ENCODE data around the gene NSA2. TPM values are rescaled to one million over a fixed set of nuclear protein-coding genes. Genes with fewer than 3 reads are reported as not detected.

The NSA2 gene
- total RNA-seq, 1 experiment from 2014 or later, result 75.6 TPM

- TF ChIP-seq AFF4 (CRISPR knock-in tag; IDR thresholded peaks at IDR 0.05; ENCODE audit: borderline replicate concordance), result no peak
- TF ChIP-seq PREB (CRISPR knock-in tag; IDR thresholded peaks at IDR 0.05; ENCODE audit: borderline replicate concordance), result no peak
- no peak for TF ChIP-seq ATF1 (CRISPR knock-in tag; IDR thresholded peaks at IDR 0.05)
- no peak for TF ChIP-seq CDX4 (CRISPR knock-in tag; IDR thresholded peaks at IDR 0.05; ENCODE audit: borderline replicate concordance)
- no peak for TF ChIP-seq PRRX2 (CRISPR knock-in tag; IDR thresholded peaks at IDR 0.05)
These were observed 32.2 kb downstream of the NSA2 start (continued) for GRCh38 chr5:74798977-74799911.

- Mint-ChIP-seq H3K4me3 (no peak overlapping the region), H3K27me3 (ENCODE audit: low read depth) (no peaks in the 10 kb centered on the region), H3K4me1 (0 out of 2 replicates have a peak, but pooled peaks cover 3% of the 10 kb centered on the region), H3K36me3 (peaks cover 57% of the 10 kb centered on the region), H3K9me3 (no peaks in the 10 kb centered on the region), H3K27ac (no peak overlapping the region)
- CTCF ChIA-PET, result no interaction called here
- POLR2A ChIA-PET, result no interaction called here
- ATAC-seq (no peak), DNase-seq (ENCODE audit: low spot score) (no peak)
- TF ChIP-seq HMGA2 (CRISPR knock-in tag; IDR thresholded peaks at IDR 0.05) (no peak), CREM (CRISPR knock-in tag; IDR thresholded peaks at IDR 0.05) (no peak)
These were observed 34.1 kb downstream of the NSA2 start for GRCh38 chr5:74801197-74801596.

- DNase-seq (ENCODE audit: low spot score) (no peak), ATAC-seq (no peak)
- H3K4me1 Mint-ChIP-seq, result 0 out of 2 replicates have a peak, but pooled peaks cover 4% of the 10 kb centered on the region
- H3K4me3 Mint-ChIP-seq, result no peak overlapping the region
- ChIA-PET CTCF (no interaction called here), POLR2A (no interaction called here)
- no peaks in the 10 kb centered on the region for H3K27me3 Mint-ChIP-seq (ENCODE audit: low read depth)
- peak overlapping the region; percentile 63 for H3K27ac Mint-ChIP-seq
- no peaks in the 10 kb centered on the region for H3K9me3 Mint-ChIP-seq
- H3K36me3 Mint-ChIP-seq, result peaks cover 49% of the 10 kb centered on the region
- TF ChIP-seq JAZF1 (CRISPR knock-in tag; IDR thresholded peaks at IDR 0.05) (no peak), STAT6 (CRISPR knock-in tag; conservative IDR thresholded peaks at IDR 0.05; ENCODE audit: low read depth) (no peak), ZNF281 (CRISPR knock-in tag; IDR thresholded peaks at IDR 0.05) (no peak), ZNF425 (CRISPR knock-in tag; conservative IDR thresholded peaks at IDR 0.05) (no peak), E2F4 (CRISPR knock-in tag; IDR thresholded peaks at IDR 0.05; ENCODE audit: borderline replicate concordance, low read depth) (no peak), PREB (CRISPR knock-in tag; IDR thresholded peaks at IDR 0.05; ENCODE audit: borderline replicate concordance) (no peak)
These were observed 34.9 kb downstream of the NSA2 start for GRCh38 chr5:74801941-74802340.

All from WTC11 (cell line).